ENCODE measurements around the gene CDH1. TPM values are rescaled to one million over a fixed set of nuclear protein-coding genes. Genes with fewer than 3 reads are reported as not detected.
"Not testable (repeated sequence)": the region's sequence is repeated elsewhere in the genome, so short reads cannot be mapped to it uniquely, and the experiment has no call there.

Gene CDH1
- polyA plus RNA-seq, 1 of the 3 experiments (the other 2 are of a cell fraction), result not detected

GRCh38 chr16:68715471-68715870 lies 21.6 kb upstream of the CDH1 start:
- Histone ChIP-seq H2AFZ (ENCODE audit: low read depth) (no peak overlapping the region), H3F3A (replicated peaks; ENCODE audit: insufficient read depth) (no peaks in the 10 kb centered on the region), H3K9ac (no peak overlapping the region), H3K36me3 (replicated peaks in 1 of 2; ENCODE audit: control insufficient read depth in 1 of 2, insufficient read depth in 2 of 2, low read length in 1 of 2) (no peaks in the 10 kb centered on the region), H3K9me2 (no peaks in the 10 kb centered on the region), H3K4me3 (ENCODE audit: low read depth in 2 of 2, low read length in 1 of 2) (no peak overlapping the region), H3K27ac (ENCODE audit: low read depth in 2 of 2, low read length in 1 of 2) (no peak overlapping the region), H4K20me1 (ENCODE audit: insufficient read depth) (no peaks in the 10 kb centered on the region), H3K79me2 (ENCODE audit: insufficient read depth) (no peaks in the 10 kb centered on the region), H3K27me3 (ENCODE audit: insufficient read depth) (no peaks in the 10 kb centered on the region; the same call in 1 of the 2 replicates), H3K4me1 (ENCODE audit: control insufficient read depth in 1 of 2, insufficient read depth in 2 of 2, low read depth in 1 of 2, low read length in 1 of 2) (no peaks in the 10 kb centered on the region), H3K9me3 (no peaks in the 10 kb centered on the region), H3K4me2 (no peak overlapping the region)
- CTCF ChIA-PET, result no interaction called here
- TF ChIP-seq USF1 (IDR thresholded peaks at IDR 0.05; ENCODE audit: borderline replicate concordance, low read depth) (no peak), MXI1 (IDR thresholded peaks at IDR 0.05; ENCODE audit: low read depth, low read length) (no peak), SIN3A (IDR thresholded peaks at IDR 0.05; ENCODE audit: borderline replicate concordance, low read depth, low read length) (no peak), MAX (IDR thresholded peaks at IDR 0.05; ENCODE audit: low read depth) (no peak), EZH2phosphoT487 (IDR thresholded peaks at IDR 0.05; ENCODE audit: borderline replicate concordance, low read depth) (no peak), REST (IDR thresholded peaks at IDR 0.05; ENCODE audit: low read depth, low read length) (no peak), RXRA (IDR thresholded peaks at IDR 0.05; ENCODE audit: borderline replicate concordance, low read depth) (no peak), RCOR1 (IDR thresholded peaks at IDR 0.05; ENCODE audit: low read length) (no peak), CHD2 (IDR thresholded peaks at IDR 0.05; ENCODE audit: low read length, partially characterized antibody) (no peak), YY1 (IDR thresholded peaks at IDR 0.05; ENCODE audit: low read depth) (no peak), RAD21 (IDR thresholded peaks at IDR 0.05; ENCODE audit: low read length) (no peak), USF2 (IDR thresholded peaks at IDR 0.05; ENCODE audit: borderline replicate concordance, low read depth, low read length) (no peak), TCF12 (IDR thresholded peaks at IDR 0.05) (no peak), SMC3 (IDR thresholded peaks at IDR 0.05; ENCODE audit: low read depth, low read length) (no peak)
- TF ChIP-seq, protein P1, sequence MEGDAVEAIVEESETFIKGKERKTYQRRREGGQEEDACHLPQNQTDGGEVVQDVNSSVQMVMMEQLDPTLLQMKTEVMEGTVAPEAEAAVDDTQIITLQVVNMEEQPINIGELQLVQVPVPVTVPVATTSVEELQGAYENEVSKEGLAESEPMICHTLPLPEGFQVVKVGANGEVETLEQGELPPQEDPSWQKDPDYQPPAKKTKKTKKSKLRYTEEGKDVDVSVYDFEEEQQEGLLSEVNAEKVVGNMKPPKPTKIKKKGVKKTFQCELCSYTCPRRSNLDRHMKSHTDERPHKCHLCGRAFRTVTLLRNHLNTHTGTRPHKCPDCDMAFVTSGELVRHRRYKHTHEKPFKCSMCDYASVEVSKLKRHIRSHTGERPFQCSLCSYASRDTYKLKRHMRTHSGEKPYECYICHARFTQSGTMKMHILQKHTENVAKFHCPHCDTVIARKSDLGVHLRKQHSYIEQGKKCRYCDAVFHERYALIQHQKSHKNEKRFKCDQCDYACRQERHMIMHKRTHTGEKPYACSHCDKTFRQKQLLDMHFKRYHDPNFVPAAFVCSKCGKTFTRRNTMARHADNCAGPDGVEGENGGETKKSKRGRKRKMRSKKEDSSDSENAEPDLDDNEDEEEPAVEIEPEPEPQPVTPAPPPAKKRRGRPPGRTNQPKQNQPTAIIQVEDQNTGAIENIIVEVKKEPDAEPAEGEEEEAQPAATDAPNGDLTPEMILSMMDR (IDR thresholded peaks at IDR 0.05), result no peak
- POLR2A ChIA-PET, result no interaction called here
- DNase-seq, result no peak
- WGBS (ENCODE audit: low lambda C conversion rate), result 57% methylated on average over 5 of the region's 5 CpGs

DNA sequence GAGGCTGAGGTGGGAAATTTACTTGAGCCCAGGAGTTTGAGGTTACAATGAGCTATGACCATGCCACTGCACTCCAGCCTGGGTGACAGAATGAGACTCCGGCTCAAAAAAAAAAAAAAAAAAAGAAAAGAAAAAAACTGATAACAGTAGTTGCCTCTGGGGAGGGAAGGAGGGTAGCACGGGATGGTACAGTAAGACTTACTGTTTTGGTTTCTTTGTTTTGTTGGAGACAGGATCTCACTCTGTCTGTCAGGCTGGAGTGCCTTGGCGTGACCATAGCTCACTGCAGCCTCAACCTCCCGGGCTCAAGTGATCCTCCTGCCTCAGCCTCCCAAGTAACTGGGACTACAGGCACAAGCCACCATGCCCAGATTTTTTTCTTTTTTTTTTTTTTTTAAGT lies 20.6 kb upstream of the CDH1 start:
- H3K4me3 ChIP-seq (ENCODE audit: low read depth in 2 of 2, low read length in 1 of 2); H3K36me3 ChIP-seq (replicated peaks in 1 of 2; ENCODE audit: control insufficient read depth in 1 of 2, insufficient read depth in 2 of 2, low read length in 1 of 2); H3K79me2 ChIP-seq (ENCODE audit: insufficient read depth); DNase-seq; H3K9me3 ChIP-seq; H3K27me3 ChIP-seq (ENCODE audit: insufficient read depth); H3K4me2 ChIP-seq; H3K27ac ChIP-seq (ENCODE audit: low read depth in 2 of 2, low read length in 1 of 2); H3F3A ChIP-seq (replicated peaks; ENCODE audit: insufficient read depth); H3K4me1 ChIP-seq (ENCODE audit: control insufficient read depth in 1 of 2, insufficient read depth in 2 of 2, low read depth in 1 of 2, low read length in 1 of 2); H4K20me1 ChIP-seq (ENCODE audit: insufficient read depth); H2AFZ ChIP-seq (ENCODE audit: low read depth); CTCF ChIA-PET; H3K9me2 ChIP-seq; POLR2A ChIA-PET; H3K9ac ChIP-seq: not testable (repeated sequence)
- 37% methylated on average over 4 of the region's 4 CpGs for WGBS (ENCODE audit: low lambda C conversion rate)

Measured in SK-N-SH (cell line).